ENCODE data around the gene COL18A1. TPM values are rescaled to one million over a fixed set of nuclear protein-coding genes. Genes with fewer than 3 reads are reported as not detected.
A peak's percentile ranks its signal among the peaks of the same experiment; 100 is the strongest.

COL18A1 gene
- total RNA-seq, 4 donors from 2014 or later, result 19.3 to 121 (median 23.3) TPM

GRCh38 chr21:45401054-45401518 lies 3.9 kb upstream of the COL18A1 start:
- no peak overlapping the region for H3K27ac ChIP-seq
- 92 to 95% methylated on average over 2 to 7 of the region's 7 CpGs for WGBS, 2 donors (ENCODE audit: low coverage in 1 of 2)

DNA sequence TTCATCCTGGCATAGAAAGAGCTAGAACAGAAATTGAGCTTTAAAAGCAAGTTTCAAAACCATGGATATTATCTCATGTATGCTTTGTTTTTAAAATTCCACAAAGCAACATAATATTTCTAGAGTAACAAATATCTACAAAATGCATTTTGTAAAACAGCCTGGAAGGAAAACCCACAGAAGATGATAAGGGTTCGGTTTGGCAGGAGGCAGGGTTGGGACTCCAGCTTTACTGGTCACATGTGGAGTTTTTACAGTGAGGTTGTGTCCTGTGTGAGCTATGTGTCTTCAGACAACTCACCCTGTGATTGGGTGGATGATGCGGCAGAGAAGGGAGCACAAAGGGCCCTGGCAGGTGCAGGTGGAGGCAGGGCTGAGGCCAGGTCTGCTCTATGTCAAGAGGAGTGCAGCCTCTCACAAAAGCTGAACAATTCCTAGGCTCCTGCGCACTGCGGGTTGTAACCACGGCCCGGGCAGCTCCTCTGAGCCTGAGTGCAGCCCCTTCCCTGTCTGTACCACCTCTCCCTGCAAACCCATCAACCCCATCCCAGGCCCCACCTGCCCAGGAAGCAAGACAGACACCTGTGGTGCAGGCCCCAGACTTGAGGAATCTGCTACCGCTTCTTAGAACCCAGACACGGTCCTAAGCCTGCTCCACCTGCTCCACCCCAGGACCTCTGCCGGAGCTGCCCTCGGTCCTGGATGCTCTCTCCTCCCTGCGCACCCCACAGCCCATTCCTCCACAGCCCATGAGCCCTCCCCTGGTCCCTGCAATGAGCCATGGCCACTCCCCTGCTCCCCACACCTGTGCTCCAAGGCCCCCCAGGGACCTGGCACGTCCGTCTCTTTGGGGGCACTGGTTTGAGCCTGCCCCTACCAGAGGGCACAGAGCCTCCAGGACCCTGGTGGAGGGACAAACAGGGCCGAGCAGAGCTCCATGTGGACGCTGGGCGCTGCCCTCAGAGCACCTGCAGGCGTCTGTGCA lies 2.8 kb upstream of the COL18A1 start:
- in situ Hi-C loops (cut with MboI; ENCODE audit: low pct_ligation_motif_present in 1 of 4, low pct_unique_long_range_greater_than_20kb in 1 of 4, low sequenced_read_pairs in 3 of 4) (no loop called here), intact Hi-C loops (cut with DNase I; ENCODE audit: low total_unique reads) (no loop called here)
- no peak for DNase-seq
- WGBS, 2 donors (ENCODE audit: low coverage in 1 of 2), result 78 to 91% methylated on average over 2 to 17 of the region's 17 CpGs
- no peak for TF ChIP-seq POLR2A (IDR thresholded peaks at IDR 0.05)
- no peak for TF ChIP-seq POLR2AphosphoS5 (IDR thresholded peaks at IDR 0.05)
- peaks cover 6 to 17% (median 11%) of the 10 kb centered on the region in 4 donors for H3K4me1 ChIP-seq
- no peaks in the 10 kb centered on the region for H3K36me3 ChIP-seq
- H3K27ac ChIP-seq, result no peak overlapping the region
- peaks cover 0 to 3% of the 10 kb centered on the region in 2 donors for H3K9me3 ChIP-seq
- H3K27me3 ChIP-seq, result peaks cover 49% of the 10 kb centered on the region
- no peak overlapping the region for H3K4me3 ChIP-seq

More at GRCh38 chr21:45401054-45401518, 3.9 kb upstream of the COL18A1 start:
- H3K36me3 ChIP-seq, result no peaks in the 10 kb centered on the region
- intact Hi-C loops (cut with DNase I; ENCODE audit: low total_unique reads) (no loop called here), in situ Hi-C loops (cut with MboI; ENCODE audit: low pct_ligation_motif_present in 1 of 4, low pct_unique_long_range_greater_than_20kb in 1 of 4, low sequenced_read_pairs in 3 of 4) (no loop called here)
- peaks cover 0 to 3% of the 10 kb centered on the region in 2 donors for H3K9me3 ChIP-seq
- peaks cover 6 to 12% (median 10%) of the 10 kb centered on the region in 4 donors for H3K4me1 ChIP-seq
- peaks cover 38% of the 10 kb centered on the region for H3K27me3 ChIP-seq
- DNase-seq, result no peak
- no peak for TF ChIP-seq CTCF (IDR thresholded peaks at IDR 0.05)
- no peak for TF ChIP-seq POLR2AphosphoS5 (IDR thresholded peaks at IDR 0.05)
- no peak for TF ChIP-seq EP300 (IDR thresholded peaks at IDR 0.05; ENCODE audit: low read depth)
- no peak for TF ChIP-seq POLR2A (IDR thresholded peaks at IDR 0.05)
- H3K4me3 ChIP-seq, result no peak overlapping the region

DNA sequence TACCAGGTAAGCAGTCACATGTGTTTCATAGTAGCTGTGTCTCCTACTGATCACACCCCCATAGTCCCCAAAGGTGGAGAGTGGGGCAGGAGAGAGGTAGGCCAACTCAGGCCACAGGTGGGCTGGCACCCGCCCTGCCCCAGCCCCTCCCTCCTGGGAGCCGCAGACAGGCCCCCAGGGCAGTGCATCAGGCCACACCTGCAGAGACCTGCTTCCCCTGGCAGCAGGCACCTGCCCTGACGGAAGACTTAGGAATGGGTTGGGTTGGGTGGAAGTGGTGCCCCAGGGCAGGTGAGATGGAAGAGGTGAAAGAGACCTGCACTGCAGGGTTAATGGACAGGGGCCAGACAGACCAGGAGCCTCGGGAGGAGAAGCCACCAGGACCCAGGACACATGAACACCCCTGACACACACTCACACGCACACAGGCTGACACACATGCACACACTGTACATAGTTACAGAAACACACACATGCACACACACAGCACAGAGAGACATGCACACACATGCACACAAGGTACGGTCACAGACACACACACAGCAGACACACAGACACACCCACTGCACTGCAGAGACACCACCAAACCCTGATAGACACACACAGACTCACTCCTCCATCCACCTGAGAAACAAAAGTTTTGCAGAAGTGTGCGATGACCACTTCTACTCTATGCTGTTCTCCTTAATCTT lies 1.7 kb upstream of the COL18A1 start:
- intact Hi-C loops (cut with DNase I; ENCODE audit: low total_unique reads), result no loop called here
- H3K36me3 ChIP-seq, result no peaks in the 10 kb centered on the region
- no peak overlapping the region for H3K4me3 ChIP-seq
- H3K27me3 ChIP-seq, result peaks cover 59% of the 10 kb centered on the region
- H3K9me3 ChIP-seq, result peaks cover 0 to 3% of the 10 kb centered on the region in 2 donors
- no peak for TF ChIP-seq EP300 (IDR thresholded peaks at IDR 0.05; ENCODE audit: low read depth)
- no peak for TF ChIP-seq CTCF (IDR thresholded peaks at IDR 0.05)
- no peak for TF ChIP-seq POLR2AphosphoS5 (IDR thresholded peaks at IDR 0.05)
- TF ChIP-seq POLR2A (IDR thresholded peaks at IDR 0.05), result no peak
- H3K27ac ChIP-seq, result peak overlapping the region in 1 of 4 donors; percentile 64
- in situ Hi-C loops (cut with MboI; ENCODE audit: low pct_ligation_motif_present in 1 of 4, low pct_unique_long_range_greater_than_20kb in 1 of 4, low sequenced_read_pairs in 3 of 4), result no loop called here
- H3K4me1 ChIP-seq, result peaks cover 6 to 17% (median 11%) of the 10 kb centered on the region in 4 donors
- no peak for DNase-seq
- WGBS, 2 donors (ENCODE audit: low coverage in 1 of 2), result 60 to 71% methylated on average over 4 to 6 of the region's 7 CpGs

DNA sequence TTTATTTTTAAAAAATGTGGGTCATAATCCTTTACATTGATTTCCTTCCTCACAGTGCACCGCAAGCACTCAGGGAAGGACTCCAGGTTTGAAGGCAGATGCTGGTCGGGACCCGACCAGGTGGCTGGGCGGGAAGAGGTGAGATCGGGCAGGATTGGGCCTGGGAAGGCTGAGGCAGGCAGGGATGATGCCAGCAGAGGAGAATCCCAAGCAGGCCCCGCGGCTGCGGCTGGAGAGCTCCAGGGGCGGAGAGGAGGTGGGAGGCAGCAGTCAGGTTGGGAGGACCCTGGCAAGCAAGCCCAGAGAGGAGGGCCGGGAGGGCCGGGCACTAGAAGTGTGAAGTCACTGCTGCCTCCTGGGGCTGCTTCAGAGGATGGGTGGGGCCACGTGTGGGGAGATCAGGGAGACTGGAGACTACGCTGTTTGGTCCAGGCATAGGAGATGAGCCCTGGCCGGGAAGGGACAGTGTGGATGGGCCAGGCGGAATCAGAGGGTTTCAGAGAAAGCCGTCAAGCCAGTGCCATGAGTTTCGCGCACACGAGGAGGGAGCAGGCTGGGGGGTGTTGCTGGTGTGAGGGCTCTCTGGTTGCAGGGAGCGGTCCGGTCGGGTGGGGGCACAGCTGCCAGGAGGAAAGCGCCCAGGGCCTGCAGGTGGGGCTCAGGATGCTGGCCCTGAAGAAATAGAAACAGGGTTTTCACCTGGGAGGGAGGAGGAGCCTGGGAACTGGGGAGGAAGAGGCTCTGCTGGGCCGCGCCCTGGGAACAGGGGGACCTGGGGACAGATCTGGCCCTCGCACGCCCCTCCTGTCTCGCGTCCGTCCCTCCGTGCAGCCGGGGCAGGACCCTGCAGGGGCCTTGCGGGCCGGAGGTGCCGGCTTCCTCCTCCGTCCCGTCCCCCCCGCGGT lies 888 bp upstream of the COL18A1 start:
- Histone ChIP-seq H3K4me1 (peaks cover 6 to 17% (median 11%) of the 10 kb centered on the region in 4 donors), H3K27me3 (peaks cover 59% of the 10 kb centered on the region), H3K4me3 (peak overlapping the region; percentile 3 to 42 (median 34)), H3K27ac (peak overlapping the region; percentile 27 to 64 (median 56)), H3K9me3 (peaks cover 0 to 3% of the 10 kb centered on the region in 2 donors), H3K36me3 (no peaks in the 10 kb centered on the region)
- intact Hi-C loops (cut with DNase I; ENCODE audit: low total_unique reads) (no loop called here), in situ Hi-C loops (cut with MboI; ENCODE audit: low pct_ligation_motif_present in 1 of 4, low pct_unique_long_range_greater_than_20kb in 1 of 4, low sequenced_read_pairs in 3 of 4) (no loop called here)
- WGBS, 2 donors (ENCODE audit: low coverage in 1 of 2), result 15 to 20% methylated on average over 7 to 27 of the region's 39 CpGs
- peak in 1 of 3 donors; percentile 22 for TF ChIP-seq POLR2AphosphoS5 (IDR thresholded peaks at IDR 0.05)
- TF ChIP-seq CTCF (IDR thresholded peaks at IDR 0.05), result no peak
- no peak for TF ChIP-seq POLR2A (IDR thresholded peaks at IDR 0.05)
- peak; percentile 25 for DNase-seq

All from transverse colon (tissue), 4 donors.